NOMO-1 treated with DMSO at 0.1 percent for 48 hours (cell line): ENCODE data around the gene PTGR3.
A peak's percentile ranks its signal among the peaks of the same experiment; 100 is the strongest.

Source experiments
- DNase-seq: peaks from one replicate; lab custom pipeline; 2025; ENCODE audit not compliant: unreplicated experiment; lab: John Stamatoyannopoulos, UW

The PTGR3 gene

GRCh38 chr18:75172299-75173124, 36.4 kb downstream of the PTGR3 start:
- no peak for DNase-seq

- no peak for DNase-seq
These were observed 38.0 kb downstream of the PTGR3 start for GRCh38 chr18:75170916-75171315.

- no peak for DNase-seq
These were observed 38.7 kb downstream of the PTGR3 start for GRCh38 chr18:75170022-75170789.

- DNase-seq, result no peak
These were observed 39.5 kb downstream of the PTGR3 start for GRCh38 chr18:75169411-75169810.

- no peak for DNase-seq
These were observed 40.3 kb downstream of the PTGR3 start for GRCh38 chr18:75168619-75169018.

- no peak for DNase-seq
These were observed 41.0 kb downstream of the PTGR3 start for GRCh38 chr18:75167759-75168618.

GRCh38 chr18:75167137-75167536, 41.8 kb downstream of the PTGR3 start:
- DNase-seq, result no peak

GRCh38 chr18:75165926-75166325, 43.0 kb downstream of the PTGR3 start:
- no peak for DNase-seq

GRCh38 chr18:75164479-75164878, 44.5 kb downstream of the PTGR3 start:
- no peak for DNase-seq

GRCh38 chr18:75163736-75164135, 45.2 kb downstream of the PTGR3 start:
- DNase-seq, result no peak

GRCh38 chr18:75162978-75163377, 46.0 kb downstream of the PTGR3 start:
- no peak for DNase-seq

- no peak for DNase-seq
These were observed 46.5 kb downstream of the PTGR3 start for GRCh38 chr18:75162467-75162866.

- DNase-seq, result peak; percentile 49
These were observed 47.5 kb downstream of the PTGR3 start for GRCh38 chr18:75161256-75162028.

- DNase-seq, result no peak
These were observed 48.6 kb downstream of the PTGR3 start for GRCh38 chr18:75160364-75160763.

- DNase-seq, result no peak
These were observed 49.1 kb downstream of the PTGR3 start for GRCh38 chr18:75159646-75160356.

- no peak for DNase-seq
These were observed 49.8 kb downstream of the PTGR3 start for GRCh38 chr18:75159238-75159518.
